ENCODE measurements around the gene MTRR.

Gene MTRR

DNA sequence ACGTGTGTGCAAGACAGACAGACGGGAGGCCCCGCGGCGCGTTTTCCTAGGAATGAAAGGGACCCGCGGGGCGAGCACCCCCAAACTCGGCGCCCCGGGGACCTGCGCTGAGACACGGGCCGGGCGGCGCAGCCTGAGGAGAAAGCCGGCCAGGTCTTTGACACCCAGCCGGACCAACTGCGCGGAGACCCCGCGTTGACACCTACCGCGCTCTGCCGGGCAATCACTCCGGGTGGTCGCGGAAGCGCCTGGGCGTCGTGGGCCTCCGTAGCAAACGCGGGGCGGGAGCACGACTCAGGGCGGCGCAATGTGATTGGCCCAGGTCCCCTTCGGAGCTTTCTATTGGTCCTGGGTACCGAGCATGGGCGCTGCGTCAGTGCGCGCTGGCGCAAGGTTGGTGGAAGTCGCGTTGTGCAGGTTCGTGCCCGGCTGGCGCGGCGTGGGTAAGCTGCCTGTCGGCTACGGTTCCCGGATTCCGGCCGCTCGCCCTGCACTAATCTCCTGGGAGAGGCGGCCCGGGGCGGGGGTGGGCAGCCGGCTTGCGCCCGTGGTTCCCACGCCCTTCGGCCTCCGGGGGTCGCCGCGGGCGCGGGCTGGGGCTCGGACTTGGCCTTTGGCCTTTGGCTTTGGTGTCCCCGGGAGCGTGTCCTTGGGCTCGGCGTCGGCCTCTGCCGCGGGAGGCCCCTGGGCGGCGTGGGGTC is at the start of gene MTRR, which contains the start of gene FASTKD3:
TSS of gene MTRR (plus strand) at position 376 of the 701 bp plus-strand sequence. CDS start 1,647 bp downstream, outside the sequence.
TSS of gene FASTKD3 (minus strand) at position 259 of the 701 bp plus-strand sequence. CDS start 948 bp downstream, outside the sequence.
- Mint-ChIP-seq H3K36me3 (ENCODE audit: low read depth) (peaks cover 56% of the 10 kb centered on the region), H3K4me3 (peak within 1 kb of the TSS; percentile 99), H3K4me1 (peaks cover 75% of the 10 kb centered on the region), H3K27me3 (no peaks in the 10 kb centered on the region), H3K9me3 (no peaks in the 10 kb centered on the region), H3K27ac (peak within 1 kb of the TSS; percentile 94)
- DNase-seq (peak; percentile 90), ATAC-seq (peak; percentile 100)

DNA sequence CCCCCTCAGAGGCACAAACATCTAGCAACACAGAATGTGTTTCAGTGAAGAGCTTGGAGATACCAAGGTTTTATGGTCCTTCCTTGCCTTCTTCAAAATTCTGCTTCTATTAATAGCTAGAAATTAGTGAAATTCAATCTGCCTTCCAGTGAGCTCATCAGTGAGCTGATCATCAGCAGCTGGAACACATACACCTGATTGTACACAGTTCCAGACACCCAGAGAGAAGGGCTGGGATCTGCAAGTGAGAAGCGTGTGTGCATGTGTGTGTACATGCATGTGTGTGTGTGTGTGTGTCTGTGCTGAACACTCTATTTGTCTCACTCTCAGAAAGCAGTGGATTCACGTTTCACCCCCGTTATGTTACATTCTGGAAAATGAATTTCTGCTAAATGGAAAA is 46.5 kb upstream of the MTRR start:
- peaks cover 11% of the 10 kb centered on the region for H3K27me3 Mint-ChIP-seq
- H3K4me1 Mint-ChIP-seq = no peaks in the 10 kb centered on the region
- H3K4me3 Mint-ChIP-seq = no peak overlapping the region
- ATAC-seq (no peak), DNase-seq (no peak)
- no peaks in the 10 kb centered on the region for H3K36me3 Mint-ChIP-seq (ENCODE audit: low read depth)
- no peak overlapping the region for H3K27ac Mint-ChIP-seq
- H3K9me3 Mint-ChIP-seq = no peaks in the 10 kb centered on the region

DNA sequence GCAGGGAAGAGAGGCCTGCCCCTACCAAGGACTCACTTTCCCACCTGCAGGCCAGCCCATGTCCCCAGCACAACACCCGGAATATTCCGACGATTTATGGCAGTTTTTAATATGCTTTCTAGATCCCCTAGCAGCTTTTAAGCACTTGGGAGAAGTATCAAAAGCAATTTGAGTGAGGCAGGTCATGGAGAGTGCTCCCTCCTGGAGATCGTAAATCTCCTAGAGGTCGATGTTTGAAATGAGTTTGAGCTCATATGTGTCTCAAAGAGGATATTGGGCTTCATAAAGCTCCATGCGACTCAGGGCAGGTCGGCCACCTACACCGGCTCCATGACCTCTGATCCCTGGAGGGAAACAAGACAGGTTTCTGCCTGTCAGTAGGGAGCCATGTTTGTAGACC is 45.4 kb upstream of the MTRR start:
- no peaks in the 10 kb centered on the region for H3K36me3 Mint-ChIP-seq (ENCODE audit: low read depth)
- ATAC-seq (no peak), DNase-seq (no peak)
- peaks cover 10% of the 10 kb centered on the region for H3K27me3 Mint-ChIP-seq
- H3K27ac Mint-ChIP-seq = no peak overlapping the region
- H3K9me3 Mint-ChIP-seq = no peaks in the 10 kb centered on the region
- no peak overlapping the region for H3K4me3 Mint-ChIP-seq
- H3K4me1 Mint-ChIP-seq = no peaks in the 10 kb centered on the region

DNA sequence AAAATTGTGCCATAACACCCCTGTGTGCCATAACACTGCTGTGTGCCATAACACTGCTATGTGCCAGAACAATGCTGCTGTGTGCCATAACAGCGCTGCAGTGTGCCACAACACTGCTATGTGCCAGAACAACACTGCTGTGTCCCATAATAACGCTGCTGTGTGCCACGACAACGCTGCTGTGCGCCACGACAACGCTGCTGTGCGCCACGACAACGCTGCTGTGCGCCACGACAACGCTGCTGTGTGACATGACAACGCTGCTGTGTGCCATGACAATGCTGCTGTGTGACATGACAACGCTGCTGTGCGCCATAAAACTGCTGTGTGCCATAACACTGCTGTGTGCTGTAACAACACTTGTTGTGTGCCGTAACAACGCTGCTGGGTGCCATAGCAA is 44.0 kb upstream of the MTRR start:
- H3K27ac Mint-ChIP-seq = no peak overlapping the region
- H3K9me3 Mint-ChIP-seq = no peaks in the 10 kb centered on the region
- ATAC-seq (no peak), DNase-seq (no peak)
- H3K4me3 Mint-ChIP-seq = no peak overlapping the region
- H3K4me1 Mint-ChIP-seq = no peaks in the 10 kb centered on the region
- no peaks in the 10 kb centered on the region for H3K36me3 Mint-ChIP-seq (ENCODE audit: low read depth)
- peaks cover 4% of the 10 kb centered on the region for H3K27me3 Mint-ChIP-seq

DNA sequence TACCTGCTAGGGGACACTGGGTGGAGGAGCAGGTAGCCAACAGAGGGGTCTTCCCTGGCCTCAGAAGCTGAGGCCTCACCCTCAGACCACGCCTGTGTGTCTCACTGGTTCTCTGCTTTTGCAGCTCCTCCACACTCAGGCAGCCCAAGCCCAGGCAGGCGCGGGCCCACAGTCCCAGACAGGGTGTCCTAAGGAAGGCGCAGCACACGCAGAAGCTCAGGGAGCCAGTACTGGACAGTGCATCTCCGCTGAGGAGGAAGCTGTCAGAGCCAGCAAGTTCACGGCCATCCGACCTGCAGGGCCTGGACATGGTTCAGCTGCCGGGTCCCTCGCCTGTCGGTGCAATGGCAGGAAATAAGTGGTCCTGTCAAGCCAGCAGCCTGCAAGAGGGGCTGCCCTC is 43.3 kb upstream of the MTRR start:
- H3K4me3 Mint-ChIP-seq = no peak overlapping the region
- H3K27ac Mint-ChIP-seq = no peak overlapping the region
- no peaks in the 10 kb centered on the region for H3K36me3 Mint-ChIP-seq (ENCODE audit: low read depth)
- no peaks in the 10 kb centered on the region for H3K4me1 Mint-ChIP-seq
- ATAC-seq (no peak), DNase-seq (no peak)
- H3K9me3 Mint-ChIP-seq = no peaks in the 10 kb centered on the region
- peaks cover 4% of the 10 kb centered on the region for H3K27me3 Mint-ChIP-seq

DNA sequence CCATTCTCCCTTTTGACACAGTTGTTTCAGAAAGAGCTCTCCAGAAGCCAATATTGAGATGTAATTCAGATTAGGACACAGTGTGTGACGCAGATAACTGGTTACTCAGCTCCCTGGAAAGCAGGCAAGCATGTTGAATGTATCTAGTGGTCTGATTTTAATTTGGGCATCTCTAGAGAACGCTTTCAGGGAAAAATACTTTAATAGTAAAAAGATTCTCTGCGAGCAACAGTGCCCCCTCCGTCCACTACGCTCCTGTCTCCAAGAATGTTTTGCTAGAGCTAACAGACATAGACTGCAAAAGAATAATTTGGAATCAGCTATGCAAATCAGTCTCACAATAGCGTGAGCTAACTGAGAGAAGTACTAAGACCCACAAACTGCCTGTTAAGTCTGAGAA is 41.3 kb upstream of the MTRR start:
- H3K36me3 Mint-ChIP-seq (ENCODE audit: low read depth) = no peaks in the 10 kb centered on the region
- no peak for ATAC-seq
- no peak for DNase-seq
- no peak overlapping the region for H3K4me3 Mint-ChIP-seq
- no peaks in the 10 kb centered on the region for H3K4me1 Mint-ChIP-seq
- H3K27ac Mint-ChIP-seq = no peak overlapping the region
- peaks cover 3% of the 10 kb centered on the region for H3K27me3 Mint-ChIP-seq
- no peaks in the 10 kb centered on the region for H3K9me3 Mint-ChIP-seq

DNA sequence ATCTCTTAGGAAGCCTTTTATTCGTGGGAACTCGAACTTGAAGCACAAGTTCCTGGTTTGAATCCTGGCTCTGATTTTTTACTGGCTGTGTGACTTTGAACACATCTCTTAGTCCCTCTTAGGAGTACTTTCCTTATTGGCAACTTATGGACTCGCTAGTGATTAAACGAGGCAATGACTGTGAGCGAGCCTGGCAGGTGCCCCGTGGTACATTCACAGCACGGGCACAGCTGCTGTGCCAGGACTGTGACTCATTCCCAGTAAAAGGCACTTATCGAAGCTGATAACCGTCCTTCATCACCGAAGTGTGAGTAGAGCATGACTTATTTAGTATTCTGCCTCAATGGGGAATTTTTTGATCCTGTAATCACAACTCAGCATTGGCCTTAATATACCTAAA is 40.7 kb upstream of the MTRR start:
- Mint-ChIP-seq H3K36me3 (ENCODE audit: low read depth) (no peaks in the 10 kb centered on the region), H3K9me3 (no peaks in the 10 kb centered on the region), H3K27ac (no peak overlapping the region), H3K27me3 (peaks cover 3% of the 10 kb centered on the region), H3K4me1 (no peaks in the 10 kb centered on the region), H3K4me3 (no peak overlapping the region)
- no peak for DNase-seq
- ATAC-seq = no peak

DNA sequence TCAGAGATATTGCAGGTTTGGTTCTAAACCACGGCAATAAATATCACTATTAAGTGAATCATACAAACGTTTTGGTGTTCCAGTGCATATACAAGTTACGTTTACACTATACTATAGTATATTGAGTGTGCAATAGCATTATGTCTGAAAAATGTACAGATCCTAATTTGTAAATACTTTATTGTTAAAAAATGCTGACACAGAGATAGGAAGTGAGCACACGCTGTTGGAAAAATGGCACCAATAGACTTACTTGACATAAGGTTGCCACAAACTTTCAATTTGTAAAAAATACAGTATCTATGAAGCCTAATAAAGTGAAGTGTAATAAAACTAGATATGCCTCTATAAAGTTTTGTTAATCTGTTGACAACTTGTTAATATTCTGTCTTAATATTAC is 34.0 kb upstream of the MTRR start:
- no peaks in the 10 kb centered on the region for H3K36me3 Mint-ChIP-seq (ENCODE audit: low read depth)
- no peak for ATAC-seq
- peaks cover 9% of the 10 kb centered on the region for H3K27me3 Mint-ChIP-seq
- H3K27ac Mint-ChIP-seq = no peak overlapping the region
- H3K4me3 Mint-ChIP-seq = no peak overlapping the region
- no peak for DNase-seq
- H3K4me1 Mint-ChIP-seq = no peaks in the 10 kb centered on the region
- no peaks in the 10 kb centered on the region for H3K9me3 Mint-ChIP-seq

DNA sequence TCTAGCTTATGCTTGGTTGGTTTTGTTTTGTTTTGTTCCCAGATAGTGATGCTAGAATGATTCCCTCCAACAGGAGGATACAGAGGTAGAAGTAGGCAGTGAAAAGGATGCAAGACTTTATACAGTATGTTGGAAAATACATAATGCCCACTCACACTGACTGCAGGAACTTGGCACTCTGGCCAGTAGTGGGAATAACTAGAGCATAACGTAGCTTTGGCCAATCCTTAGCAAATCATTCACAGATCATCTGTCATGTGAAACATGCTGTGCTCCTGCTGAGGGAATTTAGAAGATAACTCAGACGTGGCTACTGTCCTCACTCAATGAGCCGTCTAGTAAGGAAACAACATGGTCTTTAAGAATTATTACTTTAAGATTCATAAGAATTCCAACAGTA is 31.5 kb upstream of the MTRR start:
- H3K27ac Mint-ChIP-seq = no peak overlapping the region
- peaks cover 19% of the 10 kb centered on the region for H3K27me3 Mint-ChIP-seq
- H3K4me3 Mint-ChIP-seq = no peak overlapping the region

DNA sequence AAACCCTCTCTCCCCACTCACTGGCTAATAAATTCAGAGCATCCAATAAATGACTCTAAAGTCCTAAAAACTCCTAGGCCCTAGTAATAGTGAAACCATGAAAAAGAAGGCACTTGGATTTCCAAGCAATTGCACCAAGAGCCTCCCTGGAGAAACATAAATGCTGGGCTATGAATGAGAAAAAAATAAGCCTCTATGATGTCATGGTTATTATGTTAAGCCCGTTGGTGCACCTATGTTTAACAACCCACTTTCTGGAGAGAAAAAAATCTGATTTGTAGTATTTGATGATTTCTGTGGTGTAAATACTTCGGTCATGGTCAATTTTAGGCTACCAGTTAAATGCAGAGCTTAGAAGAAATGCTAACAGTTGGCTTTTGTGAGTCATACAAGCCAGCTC is 26.4 kb upstream of the MTRR start:
- no peak for ATAC-seq
- no peak overlapping the region for H3K27ac Mint-ChIP-seq
- no peak for DNase-seq
- H3K9me3 Mint-ChIP-seq = no peaks in the 10 kb centered on the region
- no peak overlapping the region for H3K4me3 Mint-ChIP-seq
- no peaks in the 10 kb centered on the region for H3K4me1 Mint-ChIP-seq
- peaks cover 33% of the 10 kb centered on the region for H3K27me3 Mint-ChIP-seq
- no peaks in the 10 kb centered on the region for H3K36me3 Mint-ChIP-seq (ENCODE audit: low read depth)

More for the DNA sequence above, 31.5 kb upstream of the MTRR start:
- Mint-ChIP-seq H3K9me3 (no peaks in the 10 kb centered on the region), H3K4me1 (no peaks in the 10 kb centered on the region), H3K36me3 (ENCODE audit: low read depth) (no peaks in the 10 kb centered on the region)
- ATAC-seq (no peak), DNase-seq (no peak)

DNA sequence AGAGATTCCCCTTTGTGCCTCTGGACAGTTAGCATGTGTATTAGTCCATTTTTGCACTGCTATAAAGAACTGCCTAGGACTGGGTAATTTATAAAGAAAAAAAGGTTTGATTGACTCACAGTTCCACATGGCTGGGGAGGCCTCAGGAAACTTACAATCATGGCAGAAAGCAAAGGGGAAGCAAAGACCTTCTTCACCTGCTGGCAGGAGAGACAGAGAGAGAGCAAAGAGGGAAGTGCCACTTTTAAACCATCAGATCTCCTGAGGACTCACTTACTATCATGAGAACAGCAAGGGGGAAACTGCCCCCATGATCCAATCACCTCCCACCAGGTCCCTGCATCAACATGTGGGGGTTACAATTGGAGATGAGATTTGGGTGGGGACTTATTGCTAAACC is 24.0 kb upstream of the MTRR start:
- H3K4me1 Mint-ChIP-seq = peaks cover under 1% of the 10 kb centered on the region
- no peaks in the 10 kb centered on the region for H3K9me3 Mint-ChIP-seq
- H3K4me3 Mint-ChIP-seq = no peak overlapping the region
- DNase-seq (no peak), ATAC-seq (no peak)
- H3K27ac Mint-ChIP-seq = no peak overlapping the region
- H3K36me3 Mint-ChIP-seq (ENCODE audit: low read depth) = no peaks in the 10 kb centered on the region
- H3K27me3 Mint-ChIP-seq = peaks cover 41% of the 10 kb centered on the region

DNA sequence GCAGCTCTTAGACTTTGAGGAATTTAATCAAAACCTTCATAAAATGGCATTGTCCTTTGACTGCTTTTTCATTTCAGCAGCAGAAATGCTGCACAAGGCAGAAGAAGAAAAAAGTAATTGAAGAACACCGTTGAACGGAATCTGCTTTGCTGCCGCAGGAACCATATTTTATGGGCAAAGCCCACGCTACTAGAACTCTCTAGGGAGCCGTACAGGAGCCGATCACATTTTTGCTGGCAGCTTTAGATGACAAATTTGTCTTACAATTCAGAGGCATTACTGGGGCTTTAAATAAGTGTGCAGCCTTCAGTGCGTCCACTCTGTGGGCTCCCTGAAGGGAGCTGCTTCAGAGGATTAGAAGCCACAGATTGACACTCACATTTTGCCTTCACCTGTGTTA is 23.4 kb upstream of the MTRR start:
- no peaks in the 10 kb centered on the region for H3K9me3 Mint-ChIP-seq
- ATAC-seq (no peak), DNase-seq (no peak)
- H3K27me3 Mint-ChIP-seq = peaks cover 40% of the 10 kb centered on the region
- H3K4me1 Mint-ChIP-seq = peaks cover 2% of the 10 kb centered on the region
- no peak overlapping the region for H3K27ac Mint-ChIP-seq
- no peaks in the 10 kb centered on the region for H3K36me3 Mint-ChIP-seq (ENCODE audit: low read depth)
- no peak overlapping the region for H3K4me3 Mint-ChIP-seq

DNA sequence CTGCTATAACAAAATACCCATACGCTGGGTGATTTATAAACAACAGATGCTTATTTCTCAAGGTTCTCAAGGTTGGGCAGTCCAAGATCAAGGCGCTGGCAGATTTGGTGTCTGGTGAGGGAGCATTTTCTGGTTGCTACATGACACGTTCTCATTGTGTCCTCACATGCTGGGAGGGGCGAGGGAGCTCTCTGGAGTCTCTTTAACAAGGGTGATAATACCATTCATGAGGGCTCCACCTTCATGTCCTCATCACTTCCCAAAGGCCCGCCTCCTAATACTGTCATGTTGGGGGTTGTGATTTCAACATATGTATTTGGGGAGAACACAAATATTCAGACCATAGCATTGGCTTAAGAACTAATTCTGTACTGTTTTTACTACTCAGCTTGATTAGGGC is 22.6 kb upstream of the MTRR start:
- Mint-ChIP-seq H3K9me3 (no peaks in the 10 kb centered on the region), H3K27ac (no peak overlapping the region), H3K36me3 (ENCODE audit: low read depth) (no peaks in the 10 kb centered on the region), H3K4me3 (no peak overlapping the region), H3K27me3 (peaks cover 38% of the 10 kb centered on the region), H3K4me1 (peaks cover 5% of the 10 kb centered on the region)
- ATAC-seq (no peak), DNase-seq (no peak)

DNA sequence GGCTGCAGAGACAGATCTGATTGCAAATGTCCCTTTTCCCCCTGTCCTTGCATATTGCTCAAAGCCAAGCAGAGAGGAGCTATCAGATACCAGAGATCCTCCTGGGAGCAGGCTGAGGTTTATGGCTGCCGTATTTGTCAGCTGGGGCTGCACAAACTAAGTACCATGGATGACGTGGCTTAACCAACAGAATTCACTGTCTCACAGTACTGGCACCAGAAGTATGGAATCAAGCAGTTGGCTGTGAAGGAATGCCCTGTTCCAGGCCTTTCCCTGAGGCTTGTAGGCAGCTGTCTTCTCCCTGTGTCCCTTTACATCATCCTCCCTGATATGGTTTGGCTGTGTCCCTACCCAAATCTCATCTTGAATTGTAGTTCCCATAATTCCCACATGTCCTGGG is 20.7 kb upstream of the MTRR start:
- H3K27me3 Mint-ChIP-seq = peaks cover 38% of the 10 kb centered on the region
- no peak for DNase-seq
- H3K4me3 Mint-ChIP-seq = no peak overlapping the region

DNA sequence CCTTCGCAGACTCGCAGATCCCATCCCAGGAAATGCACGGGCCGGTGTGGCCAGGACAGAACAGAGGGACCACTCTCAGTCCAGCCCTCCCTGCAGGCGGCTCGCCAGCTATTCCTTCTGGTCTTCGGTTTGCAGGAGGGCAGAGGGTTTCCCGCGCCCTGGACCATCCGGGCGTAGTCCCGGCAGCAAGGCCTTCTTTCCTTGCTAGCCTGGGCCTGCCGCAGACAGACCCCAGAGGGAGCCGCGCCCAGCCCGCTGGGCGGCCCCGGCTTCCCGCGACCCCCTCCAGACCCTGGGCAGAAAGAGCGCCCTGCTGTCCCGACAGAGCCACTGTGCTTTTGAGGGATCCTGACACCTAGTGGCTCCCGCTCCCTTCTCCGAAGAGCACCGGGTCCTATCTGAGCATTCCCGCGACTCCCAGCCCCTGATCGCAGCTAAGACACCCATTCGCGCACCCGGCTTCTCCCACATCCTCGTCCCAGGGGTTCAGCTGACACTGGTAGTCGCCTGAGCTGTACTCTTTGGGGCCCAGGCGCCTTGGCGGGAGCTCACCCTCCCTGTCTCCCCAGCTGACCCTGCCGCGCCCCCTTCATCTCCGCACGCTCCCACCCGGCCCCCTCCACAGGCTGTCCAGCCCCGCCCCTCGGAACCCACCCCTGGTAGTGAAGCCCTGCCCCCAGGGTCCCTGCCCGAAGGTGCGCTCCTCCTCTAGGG is 19.1 kb upstream of the MTRR start:
- Mint-ChIP-seq H3K27me3 (peaks cover 37% of the 10 kb centered on the region), H3K9me3 (no peaks in the 10 kb centered on the region), H3K4me3 (peak overlapping the region; percentile 51), H3K27ac (no peak overlapping the region), H3K36me3 (ENCODE audit: low read depth) (no peaks in the 10 kb centered on the region), H3K4me1 (peaks cover 18% of the 10 kb centered on the region)
- DNase-seq = peak; percentile 8
- no peak for ATAC-seq

More for the DNA sequence above, 20.7 kb upstream of the MTRR start:
- peaks cover 18% of the 10 kb centered on the region for H3K4me1 Mint-ChIP-seq
- no peaks in the 10 kb centered on the region for H3K9me3 Mint-ChIP-seq
- no peak for ATAC-seq
- H3K36me3 Mint-ChIP-seq (ENCODE audit: low read depth) = no peaks in the 10 kb centered on the region
- no peak overlapping the region for H3K27ac Mint-ChIP-seq
